Measurements from ENCODE around the gene FAM131A.

The FAM131A gene, protein sequence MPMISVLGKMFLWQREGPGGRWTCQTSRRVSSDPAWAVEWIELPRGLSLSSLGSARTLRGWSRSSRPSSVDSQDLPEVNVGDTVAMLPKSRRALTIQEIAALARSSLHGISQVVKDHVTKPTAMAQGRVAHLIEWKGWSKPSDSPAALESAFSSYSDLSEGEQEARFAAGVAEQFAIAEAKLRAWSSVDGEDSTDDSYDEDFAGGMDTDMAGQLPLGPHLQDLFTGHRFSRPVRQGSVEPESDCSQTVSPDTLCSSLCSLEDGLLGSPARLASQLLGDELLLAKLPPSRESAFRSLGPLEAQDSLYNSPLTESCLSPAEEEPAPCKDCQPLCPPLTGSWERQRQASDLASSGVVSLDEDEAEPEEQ

DNA sequence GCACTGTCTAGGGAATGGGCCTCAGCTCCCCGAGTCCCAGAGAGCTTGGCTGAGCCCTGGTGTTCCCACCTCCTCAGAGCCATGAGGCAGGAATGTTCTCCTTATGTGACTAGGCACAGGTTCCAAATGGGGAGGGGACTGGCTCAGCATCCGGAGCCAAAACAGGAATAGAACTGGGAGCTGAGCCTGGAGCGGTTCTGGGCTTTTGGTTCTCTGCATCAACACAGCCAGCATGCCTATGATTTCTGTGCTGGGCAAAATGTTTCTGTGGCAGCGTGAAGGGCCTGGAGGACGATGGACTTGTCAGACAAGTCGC lies at the start of gene FAM131A:
Gene FAM131A (plus strand): TSS at position 202 of the 316 bp plus-strand sequence. CDS start 31 bp downstream, at position 233.
- H3K4me3 ChIP-seq, result peak within 1 kb of the TSS; percentile 89
- TF ChIP-seq, protein P1, sequence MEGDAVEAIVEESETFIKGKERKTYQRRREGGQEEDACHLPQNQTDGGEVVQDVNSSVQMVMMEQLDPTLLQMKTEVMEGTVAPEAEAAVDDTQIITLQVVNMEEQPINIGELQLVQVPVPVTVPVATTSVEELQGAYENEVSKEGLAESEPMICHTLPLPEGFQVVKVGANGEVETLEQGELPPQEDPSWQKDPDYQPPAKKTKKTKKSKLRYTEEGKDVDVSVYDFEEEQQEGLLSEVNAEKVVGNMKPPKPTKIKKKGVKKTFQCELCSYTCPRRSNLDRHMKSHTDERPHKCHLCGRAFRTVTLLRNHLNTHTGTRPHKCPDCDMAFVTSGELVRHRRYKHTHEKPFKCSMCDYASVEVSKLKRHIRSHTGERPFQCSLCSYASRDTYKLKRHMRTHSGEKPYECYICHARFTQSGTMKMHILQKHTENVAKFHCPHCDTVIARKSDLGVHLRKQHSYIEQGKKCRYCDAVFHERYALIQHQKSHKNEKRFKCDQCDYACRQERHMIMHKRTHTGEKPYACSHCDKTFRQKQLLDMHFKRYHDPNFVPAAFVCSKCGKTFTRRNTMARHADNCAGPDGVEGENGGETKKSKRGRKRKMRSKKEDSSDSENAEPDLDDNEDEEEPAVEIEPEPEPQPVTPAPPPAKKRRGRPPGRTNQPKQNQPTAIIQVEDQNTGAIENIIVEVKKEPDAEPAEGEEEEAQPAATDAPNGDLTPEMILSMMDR (IDR thresholded peaks at IDR 0.05), result no peak
- peak within 1 kb of the TSS; percentile 96 to 98 for H3K27ac ChIP-seq
- peak; percentile 94 for DNase-seq (ENCODE audit: low spot score)

DNA sequence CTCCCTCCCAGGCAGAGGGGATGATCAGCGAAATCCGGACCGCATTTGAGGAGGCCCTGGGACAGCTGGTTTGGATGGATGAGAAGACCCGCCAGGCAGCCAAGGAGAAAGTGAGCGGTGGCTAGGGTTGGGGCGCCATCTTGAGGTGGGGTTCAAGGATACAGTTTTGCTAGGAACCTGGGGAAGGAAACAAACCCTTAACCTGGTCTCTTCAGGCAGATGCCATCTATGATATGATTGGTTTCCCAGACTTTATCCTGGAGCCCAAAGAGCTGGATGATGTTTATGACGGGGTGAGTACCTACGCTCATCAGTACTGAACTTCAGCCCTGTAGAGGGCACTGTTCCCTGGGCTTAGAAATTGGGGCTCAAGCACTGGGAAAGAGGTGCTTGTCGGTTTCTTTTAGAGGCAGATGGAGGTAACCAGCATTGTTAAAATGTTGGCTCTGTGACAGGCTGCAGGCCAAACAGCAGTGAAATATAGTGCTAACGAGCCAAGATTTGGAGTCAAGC lies 47.9 kb upstream of the FAM131A start:
- no peak for DNase-seq (ENCODE audit: low spot score)
- TF ChIP-seq, protein P1 (IDR thresholded peaks at IDR 0.05), result peak; percentile 20
- Histone ChIP-seq H3K27ac (no peak overlapping the region), H3K4me3 (no peak overlapping the region)

DNA sequence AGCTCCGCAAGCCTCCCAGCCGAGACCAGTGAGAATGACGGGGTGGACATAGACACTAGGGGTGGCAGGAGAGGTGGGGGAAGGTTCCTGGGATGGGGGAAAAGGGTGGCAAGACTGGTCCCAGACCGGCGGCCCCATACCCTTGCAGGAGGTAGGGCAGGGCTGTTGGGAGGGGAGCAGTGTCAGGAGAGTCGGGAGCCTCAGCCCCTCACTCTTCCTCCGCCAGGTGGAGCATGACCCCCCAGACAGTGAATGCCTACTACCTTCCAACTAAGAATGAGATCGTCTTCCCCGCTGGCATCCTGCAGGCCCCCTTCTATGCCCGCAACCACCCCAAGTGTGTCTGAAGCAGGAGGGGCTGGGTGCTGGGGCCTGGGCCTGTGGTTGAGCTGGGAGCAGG lies 47.1 kb upstream of the FAM131A start:
- Histone ChIP-seq H3K27ac (no peak overlapping the region), H3K4me3 (no peak overlapping the region)
- TF ChIP-seq, protein P1 (IDR thresholded peaks at IDR 0.05), result no peak
- DNase-seq (ENCODE audit: low spot score), result no peak

DNA sequence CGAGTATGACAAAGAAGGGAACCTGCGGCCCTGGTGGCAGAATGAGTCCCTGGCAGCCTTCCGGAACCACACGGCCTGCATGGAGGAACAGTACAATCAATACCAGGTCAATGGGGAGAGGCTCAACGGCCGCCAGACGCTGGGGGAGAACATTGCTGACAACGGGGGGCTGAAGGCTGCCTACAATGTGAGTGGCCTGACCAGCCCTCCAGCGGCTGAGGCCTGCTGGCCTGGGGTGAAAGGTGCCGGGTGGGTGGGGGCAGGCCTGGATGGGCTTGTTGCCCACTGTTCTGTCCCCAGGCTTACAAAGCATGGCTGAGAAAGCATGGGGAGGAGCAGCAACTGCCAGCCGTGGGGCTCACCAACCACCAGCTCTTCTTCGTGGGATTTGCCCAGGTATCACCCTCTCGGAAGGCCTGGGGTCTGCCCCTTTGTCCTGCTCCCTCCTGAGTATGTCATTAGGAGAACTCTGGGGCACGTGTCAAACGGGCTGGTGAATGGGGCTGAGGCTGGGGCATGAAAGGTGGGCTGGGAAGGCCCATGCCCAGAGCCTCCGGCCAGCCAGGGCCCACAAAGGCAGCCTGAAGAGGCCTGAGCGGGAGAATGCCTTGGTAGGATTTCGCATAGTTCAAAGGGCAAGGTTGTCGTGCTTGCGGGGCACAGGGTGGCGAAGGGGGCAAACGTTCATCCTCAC lies 46.2 kb upstream of the FAM131A start:
- Histone ChIP-seq H3K4me3 (no peak overlapping the region), H3K27ac (no peak overlapping the region)
- no peak for DNase-seq (ENCODE audit: low spot score)
- TF ChIP-seq, protein P1 (IDR thresholded peaks at IDR 0.05), result no peak

DNA sequence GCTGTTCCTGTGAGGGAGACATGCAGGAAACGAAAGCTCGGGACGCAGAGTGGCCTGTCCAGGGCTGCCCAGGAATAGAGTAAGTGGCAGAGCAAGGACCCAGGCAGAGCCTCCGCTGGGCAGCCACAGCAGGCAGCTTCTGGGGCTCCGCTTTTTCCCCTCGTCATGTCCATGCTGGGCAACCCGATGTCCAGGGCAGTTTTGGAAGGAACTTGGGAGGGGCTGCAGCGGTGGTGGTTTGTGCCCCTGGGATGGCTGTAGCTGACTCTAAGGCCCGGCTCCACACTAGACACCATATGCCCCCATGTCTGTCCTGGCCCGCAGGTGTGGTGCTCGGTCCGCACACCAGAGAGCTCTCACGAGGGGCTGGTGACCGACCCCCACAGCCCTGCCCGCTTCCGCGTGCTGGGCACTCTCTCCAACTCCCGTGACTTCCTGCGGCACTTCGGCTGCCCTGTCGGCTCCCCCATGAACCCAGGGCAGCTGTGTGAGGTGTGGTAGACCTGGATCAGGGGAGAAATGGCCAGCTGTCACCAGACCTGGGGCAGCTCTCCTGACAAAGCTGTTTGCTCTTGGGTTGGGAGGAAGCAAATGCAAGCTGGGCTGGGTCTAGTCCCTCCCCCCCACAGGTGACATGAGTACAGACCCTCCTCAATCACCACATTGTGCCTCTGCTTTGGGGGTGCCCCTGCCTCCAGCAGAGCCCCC lies 45.5 kb upstream of the FAM131A start:
- DNase-seq (ENCODE audit: low spot score), result no peak

DNA sequence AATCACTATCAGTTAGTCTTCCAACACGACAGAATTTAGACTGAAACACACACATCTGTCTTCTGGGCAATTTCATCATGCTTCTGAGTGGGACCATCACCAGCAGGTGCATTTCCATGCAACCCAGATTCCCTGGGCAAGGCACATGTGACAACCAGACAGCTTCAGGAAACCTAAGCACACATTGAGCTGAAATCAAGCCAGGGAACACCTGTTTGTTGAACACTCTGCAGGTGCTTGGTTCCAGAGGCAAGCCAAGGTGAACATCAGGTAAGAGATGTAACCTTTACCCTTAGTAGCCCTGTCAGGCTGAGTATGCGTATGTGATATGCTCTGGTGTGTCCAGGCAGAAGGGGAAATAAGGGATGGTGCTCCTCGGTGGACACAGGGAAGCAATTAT lies 41.6 kb upstream of the FAM131A start:
- H3K4me3 ChIP-seq, result no peak overlapping the region
- no peak for DNase-seq (ENCODE audit: low spot score)
- TF ChIP-seq, protein P1 (IDR thresholded peaks at IDR 0.05), result no peak
- no peak overlapping the region for H3K27ac ChIP-seq

More for the DNA sequence above, 45.5 kb upstream of the FAM131A start:
- H3K4me3 ChIP-seq, result no peak overlapping the region
- no peak overlapping the region for H3K27ac ChIP-seq
- TF ChIP-seq, protein P1 (IDR thresholded peaks at IDR 0.05), result no peak

All from coronary artery (tissue), 2 donors.